ENCODE measurements around the gene SERINC2.

Gene SERINC2

GRCh38 chr1:31397360-31398095 lies 15.5 kb upstream of the SERINC2 start:
- TF ChIP-seq USF1 (IDR thresholded peaks at IDR 0.05) (no peak), TEAD4 (IDR thresholded peaks at IDR 0.05) (no peak), CREB1 (IDR thresholded peaks at IDR 0.05; ENCODE audit: low read depth) (no peak), CEBPB (IDR thresholded peaks at IDR 0.05) (no peak), ZBTB7A (IDR thresholded peaks at IDR 0.05; ENCODE audit: low read depth) (no peak), FOXM1 (IDR thresholded peaks at IDR 0.05; ENCODE audit: borderline replicate concordance, low read depth) (no peak)

- TF ChIP-seq NFIC (IDR thresholded peaks at IDR 0.05) = no peak
- TF ChIP-seq EGR1 (IDR thresholded peaks at IDR 0.05) = no peak
These were observed 14.8 kb upstream of the SERINC2 start for GRCh38 chr1:31398246-31398645.

GRCh38 chr1:31399976-31400375 lies 13.0 kb upstream of the SERINC2 start:
- no peak for TF ChIP-seq FOXM1 (IDR thresholded peaks at IDR 0.05; ENCODE audit: borderline replicate concordance, low read depth)
- TF ChIP-seq TAF1 (IDR thresholded peaks at IDR 0.05; ENCODE audit: low read depth) = no peak
- TF ChIP-seq ZBTB7A (IDR thresholded peaks at IDR 0.05; ENCODE audit: low read depth) = no peak
- TF ChIP-seq USF1 (IDR thresholded peaks at IDR 0.05) = no peak

GRCh38 chr1:31400393-31400792 lies 12.6 kb upstream of the SERINC2 start:
- no peak for TF ChIP-seq EGR1 (IDR thresholded peaks at IDR 0.05)
- TF ChIP-seq USF1 (IDR thresholded peaks at IDR 0.05) = no peak
- TF ChIP-seq EP300 (IDR thresholded peaks at IDR 0.05; ENCODE audit: borderline replicate concordance) = no peak
- no peak for TF ChIP-seq FOXM1 (IDR thresholded peaks at IDR 0.05; ENCODE audit: borderline replicate concordance, low read depth)
- no peak for TF ChIP-seq NFIC (IDR thresholded peaks at IDR 0.05)
- no peak for TF ChIP-seq MAX (IDR thresholded peaks at IDR 0.05)
- TF ChIP-seq CEBPB (IDR thresholded peaks at IDR 0.05) = no peak
- TF ChIP-seq CREB1 (IDR thresholded peaks at IDR 0.05; ENCODE audit: low read depth) = no peak
- TF ChIP-seq ZBTB7A (IDR thresholded peaks at IDR 0.05; ENCODE audit: low read depth) = no peak
- TF ChIP-seq REST (IDR thresholded peaks at IDR 0.05; ENCODE audit: low read depth) = no peak
- no peak for TF ChIP-seq RAD21 (IDR thresholded peaks at IDR 0.05; ENCODE audit: low read depth)
- no peak for TF ChIP-seq TCF12 (IDR thresholded peaks at IDR 0.05; ENCODE audit: low read depth)
- no peak for TF ChIP-seq TEAD4 (IDR thresholded peaks at IDR 0.05)
- no peak for TF ChIP-seq TAF1 (IDR thresholded peaks at IDR 0.05; ENCODE audit: low read depth)
- no peak for TF ChIP-seq YY1 (IDR thresholded peaks at IDR 0.05; ENCODE audit: low read depth)

GRCh38 chr1:31401241-31401640 lies 11.8 kb upstream of the SERINC2 start:
- TF ChIP-seq CEBPB (IDR thresholded peaks at IDR 0.05) = no peak
- TF ChIP-seq EP300 (IDR thresholded peaks at IDR 0.05; ENCODE audit: borderline replicate concordance) = no peak
- no peak for TF ChIP-seq EGR1 (IDR thresholded peaks at IDR 0.05)
- TF ChIP-seq YY1 (IDR thresholded peaks at IDR 0.05; ENCODE audit: low read depth) = no peak
- no peak for TF ChIP-seq NFIC (IDR thresholded peaks at IDR 0.05)
- no peak for TF ChIP-seq TCF12 (IDR thresholded peaks at IDR 0.05; ENCODE audit: low read depth)
- TF ChIP-seq RAD21 (IDR thresholded peaks at IDR 0.05; ENCODE audit: low read depth) = no peak
- TF ChIP-seq ZBTB7A (IDR thresholded peaks at IDR 0.05; ENCODE audit: low read depth) = no peak
- TF ChIP-seq REST (IDR thresholded peaks at IDR 0.05; ENCODE audit: low read depth) = no peak
- no peak for TF ChIP-seq MAX (IDR thresholded peaks at IDR 0.05)
- TF ChIP-seq TAF1 (IDR thresholded peaks at IDR 0.05; ENCODE audit: low read depth) = no peak
- TF ChIP-seq TEAD4 (IDR thresholded peaks at IDR 0.05) = no peak
- TF ChIP-seq FOXM1 (IDR thresholded peaks at IDR 0.05; ENCODE audit: borderline replicate concordance, low read depth) = no peak

Data from Ishikawa (cell line).